HEK293T (cell line): ENCODE data around the gene GTSF1L.

Experiments
- CTCF ChIA-PET: fragments of 350-600 bp; formaldehyde crosslinking; extraction: SDS; loops from one replicate; lab custom pipeline; 2021; ENCODE audit warnings: antibody characterized with exemption, inconsistent platforms; lab: Yijun Ruan, JAX
- POLR2A ChIA-PET: fragments of 350-600 bp; formaldehyde crosslinking; extraction: SDS; loops from one replicate; lab custom pipeline; 2020; ENCODE audit warnings: antibody characterized with exemption, inconsistent platforms; lab: Yijun Ruan, JAX
- DNase-seq: peaks from one replicate; pipeline ENCODE4 v3.0.0; 2012; ENCODE audit warnings: mixed read lengths; ENCODE audit errors: extremely low spot score
- ARNT ChIP-seq: fragments of 450-650 bp; IDR thresholded peaks from 2 replicates; pipeline ENCODE4 v1.6.1; 2017; ENCODE audit warnings: mild to moderate bottlenecking
- BHLHE40 ChIP-seq: fragments of 450-650 bp; IDR thresholded peaks from 2 replicates; pipeline ENCODE4 v1.6.1; 2016; ENCODE audit warnings: mild to moderate bottlenecking, moderate library complexity, borderline replicate concordance
- CTBP1 ChIP-seq: fragments of 450-650 bp; IDR thresholded peaks from 2 replicates; pipeline ENCODE4 v1.6.1; 2016; ENCODE audit warnings: borderline replicate concordance
- ELF4 ChIP-seq: fragments of 450-650 bp; IDR thresholded peaks from 2 replicates; pipeline ENCODE4 v1.6.1; 2017; ENCODE audit warnings: antibody characterized with exemption
- FOXA1 ChIP-seq: fragments of 450-650 bp; IDR thresholded peaks from 2 replicates; pipeline ENCODE4 v1.6.1; 2016; ENCODE audit warnings: mild to moderate bottlenecking
- FOXK2 ChIP-seq: fragments of 450-650 bp; IDR thresholded peaks from 2 replicates; pipeline ENCODE4 v1.6.1; 2016; ENCODE audit warnings: mild to moderate bottlenecking
- FOXM1 ChIP-seq: fragments of 450-650 bp; IDR thresholded peaks from 2 replicates; pipeline ENCODE4 v1.6.1; 2017; ENCODE audit warnings: mild to moderate bottlenecking, borderline replicate concordance
- HDGF ChIP-seq: fragments of 450-650 bp; IDR thresholded peaks from 2 replicates; pipeline ENCODE4 v1.6.1; 2017; ENCODE audit warnings: antibody characterized with exemption, borderline replicate concordance
- L3MBTL2 ChIP-seq: fragments of 450-650 bp; conservative IDR thresholded peaks from 2 replicates; pipeline ENCODE4 v1.6.1; 2016; ENCODE audit warnings: mild to moderate bottlenecking
- LEF1 ChIP-seq: fragments of 450-650 bp; IDR thresholded peaks from 2 replicates; pipeline ENCODE4 v1.6.1; 2017; ENCODE audit warnings: mild to moderate bottlenecking, borderline replicate concordance
- NFRKB ChIP-seq: fragments of 450-650 bp; IDR thresholded peaks from 2 replicates; pipeline ENCODE4 v1.6.1; 2016; ENCODE audit warnings: mild to moderate bottlenecking, moderate library complexity
- SP1 ChIP-seq: fragments of 450-650 bp; IDR thresholded peaks from 2 replicates; pipeline ENCODE4 v1.6.1; 2017
- SUZ12 ChIP-seq: fragments of 450-650 bp; IDR thresholded peaks from 2 replicates; pipeline ENCODE4 v1.6.1; 2016; ENCODE audit warnings: mild to moderate bottlenecking
- TARDBP ChIP-seq: fragments of 450-650 bp; IDR thresholded peaks from 2 replicates; pipeline ENCODE4 v1.6.1; 2016
- ZNF384 ChIP-seq: fragments of 450-650 bp; IDR thresholded peaks from 2 replicates; pipeline ENCODE4 v1.6.1; 2016
- TF ChIP-seq, protein P1 (sequence below): fragments of 450-650 bp; IDR thresholded peaks from 2 replicates; pipeline ENCODE4 v1.6.1; 2016

The GTSF1L gene

DNA sequence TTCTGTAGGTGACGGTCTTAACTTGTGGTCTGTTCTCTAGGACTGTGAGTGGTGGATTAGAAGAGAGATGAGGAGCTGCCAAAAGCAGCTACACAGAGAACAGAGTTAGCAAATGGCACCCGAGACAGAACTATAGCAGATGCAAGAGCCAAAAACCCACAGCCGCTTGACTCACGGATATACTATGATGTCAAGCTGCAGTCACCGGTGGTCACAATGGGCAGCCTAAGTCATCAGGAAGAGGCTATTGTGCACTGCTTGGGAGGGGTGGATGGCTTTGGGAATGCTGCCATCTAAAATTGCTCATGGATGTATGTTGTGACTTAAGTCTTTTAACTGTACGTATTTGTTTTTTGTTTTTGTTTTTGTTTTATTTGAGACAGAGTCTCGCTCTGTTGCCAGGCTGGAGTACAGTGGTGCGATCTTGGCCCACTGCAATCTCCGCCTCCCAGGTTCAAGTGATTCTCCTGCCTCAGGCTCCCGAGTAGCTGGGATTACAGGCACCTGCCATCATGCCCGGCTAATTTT lies at the start of gene GTSF1L:
Gene GTSF1L, minus strand, starts transcription at position 192 of the 528 bp plus-strand sequence. CDS start 308 bp downstream, outside the sequence.
- POLR2A ChIA-PET: interaction anchor here (0.8 kb wide), 1 partner anchor 10 kb away, joined by 3 read pairs; no protein-coding TSS in a partner anchor
- CTCF ChIA-PET: no interaction called here
- TF ChIP-seq BHLHE40 (no peak), CTBP1 (no peak), SUZ12 (no peak), SP1 (no peak), L3MBTL2 (no peak), LEF1 (no peak), FOXA1 (no peak), FOXK2 (no peak), ZNF384 (no peak), NFRKB (no peak), FOXM1 (no peak), ARNT (no peak), HDGF (no peak), ELF4 (no peak), TARDBP (no peak)
- TF ChIP-seq, protein P1, sequence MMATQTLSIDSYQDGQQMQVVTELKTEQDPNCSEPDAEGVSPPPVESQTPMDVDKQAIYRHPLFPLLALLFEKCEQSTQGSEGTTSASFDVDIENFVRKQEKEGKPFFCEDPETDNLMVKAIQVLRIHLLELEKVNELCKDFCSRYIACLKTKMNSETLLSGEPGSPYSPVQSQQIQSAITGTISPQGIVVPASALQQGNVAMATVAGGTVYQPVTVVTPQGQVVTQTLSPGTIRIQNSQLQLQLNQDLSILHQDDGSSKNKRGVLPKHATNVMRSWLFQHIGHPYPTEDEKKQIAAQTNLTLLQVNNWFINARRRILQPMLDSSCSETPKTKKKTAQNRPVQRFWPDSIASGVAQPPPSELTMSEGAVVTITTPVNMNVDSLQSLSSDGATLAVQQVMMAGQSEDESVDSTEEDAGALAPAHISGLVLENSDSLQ: no peak
- DNase-seq: no peak

DNA sequence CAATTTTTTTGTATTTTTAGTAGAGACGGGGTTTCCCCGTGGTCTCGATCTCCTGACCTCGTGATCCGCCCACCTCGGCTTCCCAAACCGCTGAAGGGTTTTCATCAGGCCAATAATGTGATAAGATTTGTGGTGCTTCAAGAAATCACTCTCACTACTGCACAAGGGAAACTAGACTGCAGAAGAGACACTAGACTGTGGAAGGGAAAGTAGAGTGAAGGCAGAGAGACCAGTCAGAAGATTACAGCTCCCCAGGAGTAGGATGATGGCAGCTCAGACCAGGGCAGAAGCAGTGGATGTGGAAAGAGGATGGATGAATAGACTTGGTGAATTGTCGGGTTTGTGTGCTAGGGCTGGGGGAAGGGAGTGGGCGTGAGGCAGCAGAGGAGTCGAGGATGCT lies 48.0 kb upstream of the GTSF1L start:
- TF ChIP-seq, protein P1: no peak
- TF ChIP-seq TARDBP (no peak), HDGF (no peak), SUZ12 (no peak), ELF4 (no peak), L3MBTL2 (no peak), BHLHE40 (no peak), CTBP1 (no peak), ZNF384 (no peak), FOXA1 (no peak)
- POLR2A ChIA-PET: no interaction called here
- CTCF ChIA-PET: no interaction called here
- DNase-seq: no peak

DNA sequence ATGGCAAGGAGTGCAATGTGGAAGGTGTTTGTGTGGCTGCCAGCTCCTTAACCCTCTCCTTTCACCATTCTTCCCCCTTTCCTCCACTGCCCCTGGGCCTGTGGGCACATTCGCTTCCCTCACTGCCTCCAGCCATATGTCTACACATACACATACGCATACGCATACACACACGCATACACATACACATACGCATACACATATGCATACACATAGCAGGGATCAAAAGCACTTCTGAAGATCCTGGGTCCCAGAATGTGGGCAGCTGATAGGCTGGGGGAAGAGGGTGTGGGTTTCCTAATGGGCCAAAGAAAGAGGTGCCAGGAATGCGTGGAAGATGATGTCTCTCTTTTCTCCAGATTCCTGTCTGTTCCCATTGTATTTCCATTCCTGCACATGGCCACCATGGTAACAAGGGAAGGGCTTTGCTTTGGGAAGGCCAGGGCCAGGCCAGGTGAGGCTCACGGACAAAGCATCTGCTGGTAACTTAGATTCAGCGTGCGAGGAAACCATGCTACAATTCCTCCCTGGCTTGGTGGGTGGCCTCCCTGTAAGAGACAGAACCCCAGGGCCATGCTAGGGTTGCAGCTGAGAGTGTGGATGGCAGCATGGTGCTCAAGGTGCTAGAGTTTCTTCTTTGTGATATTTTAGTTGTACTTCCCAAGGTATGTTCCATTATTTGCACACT lies 44.8 kb upstream of the GTSF1L start:
- ChIA-PET CTCF (no interaction called here), POLR2A (no interaction called here)
- TF ChIP-seq FOXA1 (no peak), TARDBP (no peak), ELF4 (no peak), SP1 (no peak), ARNT (no peak), LEF1 (no peak), HDGF (no peak), NFRKB (no peak), BHLHE40 (no peak), L3MBTL2 (no peak), CTBP1 (no peak), FOXM1 (no peak), FOXK2 (no peak), SUZ12 (no peak), ZNF384 (no peak)
- TF ChIP-seq, protein P1: no peak
- DNase-seq: no peak

DNA sequence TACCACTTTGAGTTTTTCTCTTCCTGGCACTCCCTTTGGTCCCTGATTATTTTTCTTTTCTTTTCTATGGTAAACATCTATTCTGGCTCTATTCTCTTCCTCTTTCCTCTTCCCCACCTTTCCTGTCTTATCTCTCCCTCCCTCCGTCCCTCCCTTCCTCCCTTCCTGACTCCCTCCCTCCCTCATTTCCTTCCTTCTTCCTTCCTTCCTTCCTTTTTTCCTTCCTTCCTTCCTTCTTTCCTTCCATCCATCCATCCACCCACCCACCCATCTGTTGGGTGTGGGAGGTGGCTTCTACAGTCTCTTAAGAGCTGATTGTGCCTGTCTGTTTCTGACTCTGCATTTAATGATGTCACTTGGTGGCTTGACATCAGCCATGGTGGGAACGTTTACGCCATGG lies 43.5 kb upstream of the GTSF1L start:
- ChIA-PET POLR2A (no interaction called here), CTCF (no interaction called here)
- TF ChIP-seq ZNF384: no peak
- TF ChIP-seq, protein P1: no peak
- TF ChIP-seq FOXM1: no peak
- TF ChIP-seq LEF1: no peak
- no peak for TF ChIP-seq FOXA1
- TF ChIP-seq ELF4: no peak
- TF ChIP-seq HDGF: no peak
- TF ChIP-seq TARDBP: no peak
- TF ChIP-seq L3MBTL2: no peak
- TF ChIP-seq CTBP1: no peak
- no peak for TF ChIP-seq FOXK2
- TF ChIP-seq SUZ12: no peak
- no peak for TF ChIP-seq BHLHE40
- TF ChIP-seq NFRKB: no peak
- TF ChIP-seq ARNT: no peak
- DNase-seq: no peak

DNA sequence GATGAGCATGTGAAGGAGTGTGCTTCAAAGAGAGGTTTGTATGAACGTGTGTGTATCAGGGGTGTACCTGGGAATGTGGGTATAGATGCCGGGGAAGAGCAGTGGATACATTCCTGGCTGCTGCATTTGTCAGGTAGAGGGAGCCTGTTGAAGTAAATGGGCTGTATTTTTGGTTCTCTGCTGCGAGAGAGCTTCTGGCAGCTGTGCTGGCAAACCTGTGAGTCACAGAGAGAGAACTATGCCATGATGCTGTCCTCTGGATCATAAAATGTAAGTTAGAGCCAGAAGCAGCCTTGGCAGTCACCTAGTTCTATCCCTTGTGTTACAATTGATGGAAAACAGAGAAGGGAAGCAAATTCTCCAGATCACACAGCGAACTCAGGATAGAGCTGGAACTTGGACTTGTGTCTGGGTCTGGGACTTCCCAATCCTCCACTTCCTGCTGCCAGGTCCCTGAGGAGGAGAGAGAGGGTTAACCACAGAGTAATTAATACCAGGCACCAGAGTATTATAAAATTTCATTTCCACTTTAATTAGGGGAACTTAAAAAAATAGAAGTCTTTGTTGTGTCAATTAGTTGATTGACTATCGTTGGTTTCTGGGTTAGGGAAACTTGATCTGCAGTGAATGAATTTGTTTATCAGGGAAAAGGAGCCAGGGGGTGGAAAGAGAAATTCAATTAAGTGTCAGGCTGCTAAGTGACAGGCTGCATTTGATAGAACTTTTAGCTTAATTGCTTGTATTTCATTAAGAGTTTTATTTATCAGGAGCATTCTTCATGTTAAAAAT lies 41.1 kb upstream of the GTSF1L start:
- POLR2A ChIA-PET: no interaction called here

More for the DNA sequence above, 41.1 kb upstream of the GTSF1L start:
- TF ChIP-seq NFRKB (no peak), FOXK2 (no peak), HDGF (no peak), TARDBP (no peak)
- TF ChIP-seq, protein P1: no peak
- no peak for DNase-seq
- CTCF ChIA-PET: interaction anchor here (0.7 kb wide), 1 partner anchor 329 kb away, joined by 3 read pairs; no protein-coding TSS in a partner anchor
